Loucy (cell line): ENCODE measurements around the gene PPP3CB.

Experiments
- EZH2phosphoT487 ChIP-seq: fragments of 200-600 bp; IDR thresholded peaks from 2 replicates; pipeline ENCODE4 v1.6.1; 2018; ENCODE audit warnings: antibody characterized with exemption, mild to moderate bottlenecking, moderate library complexity, borderline replicate concordance
- TF ChIP-seq, protein P1 (sequence below): fragments of 200-600 bp; sonication (generic); conservative IDR thresholded peaks from 2 replicates; pipeline ENCODE4 v1.5.1; 2014; ENCODE audit warnings: mild to moderate bottlenecking, antibody characterized with exemption, low read length

DNA sequence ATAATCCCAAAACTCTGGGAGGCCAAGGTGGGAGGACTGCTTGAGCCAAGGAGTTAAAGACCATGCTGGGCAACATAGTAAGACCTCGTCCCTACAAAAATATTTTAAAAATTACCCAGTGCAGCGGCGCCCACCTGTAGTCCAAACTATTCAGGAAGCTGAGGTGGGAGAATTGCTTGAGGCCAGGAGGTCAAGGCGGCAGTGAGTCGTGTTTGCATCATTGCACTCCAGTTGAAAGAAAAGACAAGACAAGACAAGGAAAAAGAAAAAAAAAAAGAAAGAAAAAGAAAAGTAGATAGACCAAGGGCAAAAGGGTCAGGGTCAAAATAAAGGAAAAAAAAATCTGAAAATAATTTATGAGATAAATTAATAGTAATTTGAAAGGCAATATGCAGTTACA, 87.8 kb downstream of the PPP3CB start:
- TF ChIP-seq, protein P1, sequence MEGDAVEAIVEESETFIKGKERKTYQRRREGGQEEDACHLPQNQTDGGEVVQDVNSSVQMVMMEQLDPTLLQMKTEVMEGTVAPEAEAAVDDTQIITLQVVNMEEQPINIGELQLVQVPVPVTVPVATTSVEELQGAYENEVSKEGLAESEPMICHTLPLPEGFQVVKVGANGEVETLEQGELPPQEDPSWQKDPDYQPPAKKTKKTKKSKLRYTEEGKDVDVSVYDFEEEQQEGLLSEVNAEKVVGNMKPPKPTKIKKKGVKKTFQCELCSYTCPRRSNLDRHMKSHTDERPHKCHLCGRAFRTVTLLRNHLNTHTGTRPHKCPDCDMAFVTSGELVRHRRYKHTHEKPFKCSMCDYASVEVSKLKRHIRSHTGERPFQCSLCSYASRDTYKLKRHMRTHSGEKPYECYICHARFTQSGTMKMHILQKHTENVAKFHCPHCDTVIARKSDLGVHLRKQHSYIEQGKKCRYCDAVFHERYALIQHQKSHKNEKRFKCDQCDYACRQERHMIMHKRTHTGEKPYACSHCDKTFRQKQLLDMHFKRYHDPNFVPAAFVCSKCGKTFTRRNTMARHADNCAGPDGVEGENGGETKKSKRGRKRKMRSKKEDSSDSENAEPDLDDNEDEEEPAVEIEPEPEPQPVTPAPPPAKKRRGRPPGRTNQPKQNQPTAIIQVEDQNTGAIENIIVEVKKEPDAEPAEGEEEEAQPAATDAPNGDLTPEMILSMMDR = no peak
- TF ChIP-seq EZH2phosphoT487 = no peak
